HG03354 (cell line): Measurements from ENCODE around the gene SLX9.
"Not testable (repeated sequence)": the region's sequence is repeated elsewhere in the genome, so short reads cannot be mapped to it uniquely, and the experiment has no call there.

Experiments
- ATAC-seq: cut with Tn5 transposase; IDR thresholded peaks from one replicate; pipeline ENCODE4 v1.9.1; 2021; ENCODE audit warnings: mild to moderate bottlenecking; ENCODE audit not compliant: unreplicated experiment, poor library complexity, severe bottlenecking

Gene SLX9

GRCh38 chr21:44970766-44971671 is 31.2 kb downstream of the SLX9 start:
- ATAC-seq, result no peak

GRCh38 chr21:44971672-44971995 is 31.8 kb downstream of the SLX9 start:
- no peak for ATAC-seq

- ATAC-seq, result no peak
Observed at GRCh38 chr21:44972301-44972814, 32.5 kb downstream of the SLX9 start.

- no peak for ATAC-seq
Observed at GRCh38 chr21:44972821-44973220, 33.0 kb downstream of the SLX9 start.

GRCh38 chr21:44973598-44973997 is 33.8 kb downstream of the SLX9 start:
- no peak for ATAC-seq

GRCh38 chr21:44974676-44975075 is 34.8 kb downstream of the SLX9 start:
- no peak for ATAC-seq

- ATAC-seq, result no peak
Observed at GRCh38 chr21:44975720-44976555, 36.1 kb downstream of the SLX9 start.

GRCh38 chr21:44976556-44977393 is 36.9 kb downstream of the SLX9 start:
- ATAC-seq, result not testable (repeated sequence)

- no peak for ATAC-seq
Observed at GRCh38 chr21:44977616-44978340, 37.9 kb downstream of the SLX9 start.

GRCh38 chr21:44979687-44980561 is 40.1 kb downstream of the SLX9 start:
- no peak for ATAC-seq

- ATAC-seq, result no peak
Observed at GRCh38 chr21:44980562-44981489, 41.0 kb downstream of the SLX9 start.

- no peak for ATAC-seq
Observed at GRCh38 chr21:44982558-44983250, 42.9 kb downstream of the SLX9 start.

GRCh38 chr21:44983421-44984206 is 43.8 kb downstream of the SLX9 start:
- ATAC-seq, result no peak

GRCh38 chr21:44984428-44984791 is 44.6 kb downstream of the SLX9 start:
- ATAC-seq, result no peak

- no peak for ATAC-seq
Observed at GRCh38 chr21:44984792-44985440, 45.1 kb downstream of the SLX9 start.
